Keratinocyte (primary cell): ENCODE results near the gene MGRN1. TPM values are rescaled to one million over a fixed set of nuclear protein-coding genes. Genes with fewer than 3 reads are reported as not detected.

Experiments used
- DNase-seq: peaks from one replicate; pipeline ENCODE4 v3.0.0-alpha.2; 2011; ENCODE audit warnings: low read depth, missing footprints, low spot score
- FAIRE-seq: peaks from 2 replicates; lab custom pipeline; 2011; peaks lifted over from hg19 to GRCh38; lab: Jason Lieb, UNC
- H2AFZ ChIP-seq: 2 replicates; pipeline ENCODE4 v1.6.0; 2012; ENCODE audit warnings: low read length, control low read depth, inconsistent platforms; ENCODE audit not compliant: control insufficient read depth
- H3K27ac ChIP-seq: 2 replicates; pipeline ENCODE4 v1.5.1; 2011; ENCODE audit warnings: low read length; ENCODE audit not compliant: control insufficient read depth, insufficient read depth
- H3K27me3 ChIP-seq: 3 replicates; pipeline ENCODE4 v1.6.0; 2011; ENCODE audit warnings: low read length; ENCODE audit not compliant: control insufficient read depth, insufficient read depth; ENCODE audit errors: extremely low read depth
- H3K36me3 ChIP-seq, 2 experiments: 2 replicates in 1 of 2; 3 replicates in 1 of 2; pipeline ENCODE4 v1.5.1; 2011; ENCODE audit warnings: low read length in 2 of 2, mild to moderate bottlenecking in 1 of 2; ENCODE audit not compliant: control insufficient read depth in 2 of 2, insufficient read depth in 2 of 2; ENCODE audit errors: extremely low read depth in 1 of 2
- H3K4me1 ChIP-seq: 3 replicates; pipeline ENCODE4 v1.5.1; 2011; ENCODE audit warnings: low read length; ENCODE audit not compliant: control insufficient read depth, insufficient read depth; ENCODE audit errors: extremely low read depth
- H3K4me2 ChIP-seq: 3 replicates; pipeline ENCODE4 v1.6.0; 2011; ENCODE audit warnings: low read depth, low read length; ENCODE audit not compliant: control insufficient read depth, insufficient read depth; ENCODE audit errors: extremely low read depth
- H3K4me3 ChIP-seq, 3 experiments: fragments of 200-600 bp in 1 of 3; sonication (generic) in 1 of 3; 2 replicates in 2 of 3; 3 replicates in 1 of 3; pipeline ENCODE4 v1.5.1; 2011 to 2016; ENCODE audit warnings: low read length in 3 of 3, mild to moderate bottlenecking in 3 of 3, control low read depth in 2 of 3, inconsistent platforms in 1 of 3, low read depth in 1 of 3, mixed read lengths in 1 of 3, mixed run types in 1 of 3, moderate library complexity in 1 of 3; ENCODE audit not compliant: control insufficient read depth in 2 of 3, insufficient read depth in 2 of 3; ENCODE audit errors: extremely low read depth in 1 of 3
- H3K79me2 ChIP-seq: 2 replicates; pipeline ENCODE4 v1.6.0; 2012; ENCODE audit warnings: low read length; ENCODE audit not compliant: control insufficient read depth, insufficient read depth
- H3K9ac ChIP-seq: 3 replicates; pipeline ENCODE4 v1.6.0; 2011; ENCODE audit warnings: low read length; ENCODE audit not compliant: control insufficient read depth, insufficient read depth; ENCODE audit errors: extremely low read depth
- H3K9me1 ChIP-seq: 3 replicates; pipeline ENCODE4 v1.6.0; 2011; ENCODE audit warnings: low read length; ENCODE audit not compliant: control insufficient read depth, insufficient read depth; ENCODE audit errors: extremely low read depth
- H3K9me3 ChIP-seq: 2 replicates; pipeline ENCODE4 v1.5.1; 2012; ENCODE audit warnings: low read depth, low read length; ENCODE audit not compliant: control insufficient read depth
- H4K20me1 ChIP-seq: 3 replicates; pipeline ENCODE4 v1.6.0; 2011; ENCODE audit warnings: low read length; ENCODE audit not compliant: control insufficient read depth, insufficient read depth; ENCODE audit errors: extremely low read depth
- CTCF ChIP-seq, 3 experiments: IDR thresholded peaks in 1 of 3; conservative IDR thresholded peaks in 1 of 3; optimal IDR thresholded peaks in 1 of 3; 2 replicates in 2 of 3; 3 replicates in 1 of 3; pipeline versions ENCODE3 to v1.5.1; 2011; ENCODE audit warnings: low read length in 3 of 3, mild to moderate bottlenecking in 3 of 3, moderate library complexity in 2 of 3, control low read depth in 1 of 3, inconsistent platforms in 1 of 3; ENCODE audit not compliant: insufficient read depth in 2 of 3; ENCODE audit errors: extremely low read depth in 1 of 3
- EZH2 ChIP-seq: IDR thresholded peaks from one replicate; pipeline ENCODE4 v1.6.1; 2012; ENCODE audit warnings: inconsistent platforms, mild to moderate bottlenecking, low read length, moderate library complexity
- dilution Hi-C: fragments of 300-500 bp; cut with MboI; formaldehyde crosslinking; loops from one replicate; pipeline ENCODE4 v1.7.0; 2020; ENCODE audit warnings: low sequenced_read_pairs; ENCODE audit not compliant: extremely low pct_ligation_motif_present
- polyA plus RNA-seq, 5 experiments: library from polyadenylated mRNA; depleted of rRNA in 3 of 5; stranded (reverse) in 3 of 5; stranded (forward) in 1 of 5; unstranded in 1 of 5; fragments of >200 nt; gene quantifications; 1 replicate in 1 of 5; 2 replicates in 3 of 5; 3 replicates in 1 of 5; pipeline versions ENCODE4 v1.2.1 to v1.2.3, GENCODE V29; 2011 to 2012; ENCODE audit warnings: missing spikeins in 2 of 5, low read depth in 1 of 5, low replicate concordance in 1 of 5

The MGRN1 gene
- polyA plus RNA-seq, 1 donor (not counting 4 experiments of a cell fraction or from before 2014, with no cell fraction given), result 1.9 TPM

GRCh38 chr16:4696905-4697847, 72.5 kb downstream of the MGRN1 start:
- H2AFZ ChIP-seq, result no peak overlapping the region
- H3K79me2 ChIP-seq, result no peaks in the 10 kb centered on the region
- peaks cover 8% of the 10 kb centered on the region for H3K4me1 ChIP-seq
- no peaks in the 10 kb centered on the region for H4K20me1 ChIP-seq
- no peak for FAIRE-seq
- no peak overlapping the region for H3K4me2 ChIP-seq
- no peaks in the 10 kb centered on the region for H3K9me3 ChIP-seq
- no peak overlapping the region for H3K9ac ChIP-seq
- no peak overlapping the region for H3K4me3 ChIP-seq
- H3K36me3 ChIP-seq, result peaks cover 19 to 26% of the 10 kb centered on the region in 2 experiments
- no peak for DNase-seq
- dilution Hi-C loops, result no loop called here
- no peaks in the 10 kb centered on the region for H3K9me1 ChIP-seq
- no peak for TF ChIP-seq EZH2
- TF ChIP-seq CTCF (optimal IDR thresholded peaks at IDR 0.05 in 1 of 3, IDR thresholded peaks at IDR 0.05 in 1 of 3, conservative IDR thresholded peaks at IDR 0.05 in 1 of 3; ENCODE audit: extremely low read depth in 1 of 3, insufficient read depth in 2 of 3, low read length in 3 of 3), result no peak
- no peaks in the 10 kb centered on the region for H3K27me3 ChIP-seq
- no peak overlapping the region for H3K27ac ChIP-seq

- Histone ChIP-seq H3K79me2 (no peaks in the 10 kb centered on the region), H3K4me3 (no peak overlapping the region), H3K9ac (no peak overlapping the region), H3K27me3 (no peaks in the 10 kb centered on the region), H3K27ac (no peak overlapping the region), H3K9me3 (no peaks in the 10 kb centered on the region), H3K4me1 (peaks cover 6% of the 10 kb centered on the region), H3K36me3 (peaks cover 19 to 29% of the 10 kb centered on the region in 2 experiments), H3K9me1 (no peaks in the 10 kb centered on the region), H4K20me1 (no peaks in the 10 kb centered on the region), H3K4me2 (no peak overlapping the region), H2AFZ (no peak overlapping the region)
- dilution Hi-C loops, result no loop called here
- no peak for FAIRE-seq
- TF ChIP-seq EZH2, result no peak
- no peak for TF ChIP-seq CTCF (optimal IDR thresholded peaks at IDR 0.05 in 1 of 3, IDR thresholded peaks at IDR 0.05 in 1 of 3, conservative IDR thresholded peaks at IDR 0.05 in 1 of 3; ENCODE audit: extremely low read depth in 1 of 3, insufficient read depth in 2 of 3, low read length in 3 of 3)
- DNase-seq, result no peak
Observed at GRCh38 chr16:4697848-4698291, 73.2 kb downstream of the MGRN1 start.
